ENCODE results near the gene EXOC6. TPM values are rescaled to one million over a fixed set of nuclear protein-coding genes. Genes with fewer than 3 reads are reported as not detected.

The EXOC6 gene
- polyA plus RNA-seq, 1 donor (not counting 4 experiments of a cell fraction or from before 2014, with no cell fraction given): 1.2 TPM

DNA sequence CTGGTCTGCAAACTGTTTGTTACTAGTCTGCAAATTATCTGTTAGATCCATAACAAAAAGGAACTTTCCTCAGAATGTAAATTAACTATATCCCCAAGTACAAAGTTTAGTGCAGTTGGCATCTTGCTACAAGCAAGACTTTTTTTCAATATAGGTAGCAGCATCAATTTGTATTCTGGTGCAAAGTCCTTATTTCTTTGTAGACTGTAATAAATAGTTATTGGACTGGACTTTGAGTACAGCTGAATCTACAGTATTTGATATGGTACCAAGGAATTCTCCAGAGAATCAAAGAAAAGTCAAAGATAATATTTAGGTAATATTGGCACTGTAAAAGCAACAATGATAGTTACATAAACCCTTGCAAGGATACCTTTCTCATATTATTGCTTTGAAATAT, 89.6 kb downstream of the EXOC6 start:
- H2AFZ ChIP-seq (ENCODE audit: control insufficient read depth, low read length): no peak overlapping the region
- no peak for TF ChIP-seq EZH2 (IDR thresholded peaks at IDR 0.05; ENCODE audit: low read length)
- TF ChIP-seq, protein P1, sequence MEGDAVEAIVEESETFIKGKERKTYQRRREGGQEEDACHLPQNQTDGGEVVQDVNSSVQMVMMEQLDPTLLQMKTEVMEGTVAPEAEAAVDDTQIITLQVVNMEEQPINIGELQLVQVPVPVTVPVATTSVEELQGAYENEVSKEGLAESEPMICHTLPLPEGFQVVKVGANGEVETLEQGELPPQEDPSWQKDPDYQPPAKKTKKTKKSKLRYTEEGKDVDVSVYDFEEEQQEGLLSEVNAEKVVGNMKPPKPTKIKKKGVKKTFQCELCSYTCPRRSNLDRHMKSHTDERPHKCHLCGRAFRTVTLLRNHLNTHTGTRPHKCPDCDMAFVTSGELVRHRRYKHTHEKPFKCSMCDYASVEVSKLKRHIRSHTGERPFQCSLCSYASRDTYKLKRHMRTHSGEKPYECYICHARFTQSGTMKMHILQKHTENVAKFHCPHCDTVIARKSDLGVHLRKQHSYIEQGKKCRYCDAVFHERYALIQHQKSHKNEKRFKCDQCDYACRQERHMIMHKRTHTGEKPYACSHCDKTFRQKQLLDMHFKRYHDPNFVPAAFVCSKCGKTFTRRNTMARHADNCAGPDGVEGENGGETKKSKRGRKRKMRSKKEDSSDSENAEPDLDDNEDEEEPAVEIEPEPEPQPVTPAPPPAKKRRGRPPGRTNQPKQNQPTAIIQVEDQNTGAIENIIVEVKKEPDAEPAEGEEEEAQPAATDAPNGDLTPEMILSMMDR (optimal IDR thresholded peaks at IDR 0.05 in 1 of 3, IDR thresholded peaks at IDR 0.05 in 1 of 3, conservative IDR thresholded peaks at IDR 0.05 in 1 of 3; ENCODE audit: extremely low read depth in 1 of 3, insufficient read depth in 2 of 3, low read length in 3 of 3): no peak
- dilution Hi-C loops (cut with MboI; ENCODE audit: extremely low pct_ligation_motif_present, low sequenced_read_pairs): no loop called here
- no peaks in the 10 kb centered on the region for H3K36me3 ChIP-seq (ENCODE audit: control insufficient read depth in 2 of 2, extremely low read depth in 1 of 2, insufficient read depth in 2 of 2, low read length in 2 of 2)
- no peak overlapping the region for H3K9ac ChIP-seq (ENCODE audit: control insufficient read depth, extremely low read depth, insufficient read depth, low read length)
- H3K4me2 ChIP-seq (ENCODE audit: control insufficient read depth, extremely low read depth, insufficient read depth, low read depth, low read length): no peak overlapping the region
- H3K4me1 ChIP-seq (ENCODE audit: control insufficient read depth, extremely low read depth, insufficient read depth, low read length): no peaks in the 10 kb centered on the region
- FAIRE-seq (no peak), DNase-seq (ENCODE audit: low read depth, low spot score) (no peak)
- H3K27me3 ChIP-seq (ENCODE audit: control insufficient read depth, extremely low read depth, insufficient read depth, low read length): no peaks in the 10 kb centered on the region
- H3K9me1 ChIP-seq (ENCODE audit: control insufficient read depth, extremely low read depth, insufficient read depth, low read length): no peaks in the 10 kb centered on the region
- no peaks in the 10 kb centered on the region for H3K9me3 ChIP-seq (ENCODE audit: control insufficient read depth, low read depth, low read length)
- no peak overlapping the region for H3K27ac ChIP-seq (ENCODE audit: control insufficient read depth, insufficient read depth, low read length)
- no peak overlapping the region for H3K4me3 ChIP-seq (ENCODE audit: control insufficient read depth in 2 of 3, extremely low read depth in 1 of 3, insufficient read depth in 2 of 3, low read depth in 1 of 3, low read length in 3 of 3)
- no peaks in the 10 kb centered on the region for H3K79me2 ChIP-seq (ENCODE audit: control insufficient read depth, insufficient read depth, low read length)
- H4K20me1 ChIP-seq (ENCODE audit: control insufficient read depth, extremely low read depth, insufficient read depth, low read length): no peaks in the 10 kb centered on the region

DNA sequence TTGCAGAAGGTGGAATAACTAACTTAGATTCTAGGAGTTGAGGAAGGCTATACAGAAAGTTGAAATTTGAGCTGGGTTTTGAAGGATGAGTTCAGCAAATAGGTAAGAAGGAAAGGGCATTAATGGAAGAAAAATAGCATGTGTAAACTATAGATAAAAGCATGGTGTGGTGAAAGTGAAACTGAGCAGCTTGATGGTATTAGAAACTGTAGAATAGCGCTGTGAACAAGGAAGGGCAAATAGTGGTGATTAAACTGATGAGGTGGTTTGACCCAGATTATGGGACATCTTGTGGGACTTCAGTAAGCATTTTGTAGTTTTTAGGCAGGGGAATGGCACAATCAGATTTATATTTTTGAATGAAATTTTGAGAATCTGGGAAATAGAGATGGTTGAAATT, 90.5 kb downstream of the EXOC6 start:
- H3K4me2 ChIP-seq (ENCODE audit: control insufficient read depth, extremely low read depth, insufficient read depth, low read depth, low read length): no peak overlapping the region
- H3K4me3 ChIP-seq (ENCODE audit: control insufficient read depth in 2 of 3, extremely low read depth in 1 of 3, insufficient read depth in 2 of 3, low read depth in 1 of 3, low read length in 3 of 3): no peak overlapping the region
- no peaks in the 10 kb centered on the region for H3K9me1 ChIP-seq (ENCODE audit: control insufficient read depth, extremely low read depth, insufficient read depth, low read length)
- H3K27ac ChIP-seq (ENCODE audit: control insufficient read depth, insufficient read depth, low read length): no peak overlapping the region
- H4K20me1 ChIP-seq (ENCODE audit: control insufficient read depth, extremely low read depth, insufficient read depth, low read length): no peaks in the 10 kb centered on the region
- no peak for FAIRE-seq
- DNase-seq (ENCODE audit: low read depth, low spot score): no peak
- H3K79me2 ChIP-seq (ENCODE audit: control insufficient read depth, insufficient read depth, low read length): no peaks in the 10 kb centered on the region
- TF ChIP-seq, protein P1 (optimal IDR thresholded peaks at IDR 0.05 in 1 of 3, IDR thresholded peaks at IDR 0.05 in 1 of 3, conservative IDR thresholded peaks at IDR 0.05 in 1 of 3; ENCODE audit: extremely low read depth in 1 of 3, insufficient read depth in 2 of 3, low read length in 3 of 3): no peak
- no peak for TF ChIP-seq EZH2 (IDR thresholded peaks at IDR 0.05; ENCODE audit: low read length)
- no peaks in the 10 kb centered on the region for H3K36me3 ChIP-seq (ENCODE audit: control insufficient read depth in 2 of 2, extremely low read depth in 1 of 2, insufficient read depth in 2 of 2, low read length in 2 of 2)
- H3K9ac ChIP-seq (ENCODE audit: control insufficient read depth, extremely low read depth, insufficient read depth, low read length): no peak overlapping the region
- no peaks in the 10 kb centered on the region for H3K4me1 ChIP-seq (ENCODE audit: control insufficient read depth, extremely low read depth, insufficient read depth, low read length)
- dilution Hi-C loops (cut with MboI; ENCODE audit: extremely low pct_ligation_motif_present, low sequenced_read_pairs): no loop called here
- no peaks in the 10 kb centered on the region for H3K9me3 ChIP-seq (ENCODE audit: control insufficient read depth, low read depth, low read length)
- no peaks in the 10 kb centered on the region for H3K27me3 ChIP-seq (ENCODE audit: control insufficient read depth, extremely low read depth, insufficient read depth, low read length)
- H2AFZ ChIP-seq (ENCODE audit: control insufficient read depth, low read length): no peak overlapping the region
